Neuronal stem cell (in vitro differentiated cells): Measurements from ENCODE around the gene SLC16A10.

Experiments
- DNase-seq: peaks from one replicate; pipeline ENCODE4 v3.0.0-alpha.2; 2013; ENCODE audit warnings: low spot score
- H2AFZ ChIP-seq: one replicate; pipeline ENCODE4 v1.6.1; 2013; ENCODE audit warnings: mild to moderate bottlenecking, low read length, inconsistent platforms
- H2AK5ac ChIP-seq: 2 replicates; pipeline ENCODE4 v1.6.1; 2013; ENCODE audit warnings: low read depth, mild to moderate bottlenecking, inconsistent platforms, low read length, moderate library complexity, mixed read lengths
- H2BK120ac ChIP-seq: 2 replicates; pipeline ENCODE4 v1.6.1; 2013; ENCODE audit warnings: low read depth, mild to moderate bottlenecking, inconsistent platforms, low read length, moderate library complexity, mixed read lengths
- H2BK12ac ChIP-seq: one replicate; pipeline ENCODE4 v1.6.1; 2013; ENCODE audit warnings: low read length, inconsistent platforms
- H2BK15ac ChIP-seq: 2 replicates; pipeline ENCODE4 v1.6.1; 2013; ENCODE audit warnings: mild to moderate bottlenecking, low read length, inconsistent platforms, mixed read lengths
- H2BK5ac ChIP-seq: one replicate; pipeline ENCODE4 v1.6.1; 2013; ENCODE audit warnings: inconsistent platforms, mild to moderate bottlenecking, low read length, moderate library complexity
- H3K14ac ChIP-seq: one replicate; pipeline ENCODE4 v1.6.1; 2013; ENCODE audit warnings: low read length, inconsistent platforms
- H3K18ac ChIP-seq: 2 replicates; pipeline ENCODE4 v1.6.1; 2013; ENCODE audit warnings: low read length, inconsistent platforms
- H3K23ac ChIP-seq: 2 replicates; pipeline ENCODE4 v1.6.1; 2013; ENCODE audit warnings: low read depth, mild to moderate bottlenecking, mixed read lengths, low read length, inconsistent platforms; ENCODE audit not compliant: poor library complexity
- H3K27ac ChIP-seq: replicated peaks from 3 replicates; pipeline ENCODE4 v1.5.1; 2013; ENCODE audit warnings: low read length, inconsistent platforms
- H3K27me3 ChIP-seq, 3 experiments: 2 replicates each; pipeline ENCODE4 v1.6.1; 2013; ENCODE audit warnings: low read length in 3 of 3, mild to moderate bottlenecking in 2 of 3, inconsistent platforms in 1 of 3, low read depth in 1 of 3, mixed read lengths in 1 of 3, moderate library complexity in 1 of 3; ENCODE audit not compliant: control insufficient read depth in 3 of 3, insufficient read depth in 3 of 3
- H3K36me3 ChIP-seq, 2 donors: replicated peaks in 1 of 2; 2 replicates each; pipeline ENCODE4 v1.6.1; 2013; ENCODE audit warnings: low read length in 2 of 2; ENCODE audit not compliant: control insufficient read depth in 2 of 2, insufficient read depth in 2 of 2
- H3K4ac ChIP-seq: 2 replicates; pipeline ENCODE4 v1.6.1; 2013; ENCODE audit warnings: inconsistent platforms, mild to moderate bottlenecking, low read length, moderate library complexity
- H3K4me1 ChIP-seq, 2 donors: 1 replicate in 1 of 2; 2 replicates in 1 of 2; pipeline ENCODE4 v1.6.1; 2013; ENCODE audit warnings: low read length in 2 of 2, low read depth in 1 of 2; ENCODE audit not compliant: control insufficient read depth in 2 of 2, insufficient read depth in 1 of 2
- H3K4me2 ChIP-seq: one replicate; pipeline ENCODE4 v1.6.1; 2013; ENCODE audit warnings: mild to moderate bottlenecking, low read length, inconsistent platforms; ENCODE audit not compliant: insufficient read depth, poor library complexity, severe bottlenecking
- H3K4me3 ChIP-seq, 2 donors: 2 replicates each; pipeline ENCODE4 v1.5.1; 2013; ENCODE audit warnings: low read length in 2 of 2, mild to moderate bottlenecking in 2 of 2, inconsistent platforms in 1 of 2, moderate library complexity in 1 of 2
- H3K79me1 ChIP-seq: one replicate; pipeline ENCODE4 v1.6.1; 2013; ENCODE audit warnings: low read depth, mild to moderate bottlenecking, inconsistent platforms, low read length, moderate library complexity
- H3K9ac ChIP-seq: one replicate; pipeline ENCODE4 v1.6.1; 2013; ENCODE audit warnings: mild to moderate bottlenecking, low read depth, low read length, inconsistent platforms; ENCODE audit not compliant: poor library complexity
- H3K9me3 ChIP-seq, 2 donors: replicated peaks in 1 of 2; 2 replicates each; pipeline versions ENCODE3 to v1.6.1; 2013; ENCODE audit warnings: low read length in 2 of 2, mild to moderate bottlenecking in 2 of 2, inconsistent platforms in 1 of 2, low read depth in 1 of 2, mixed read lengths in 1 of 2, moderate library complexity in 1 of 2; ENCODE audit not compliant: control insufficient read depth in 2 of 2, insufficient read depth in 1 of 2
- H4K8ac ChIP-seq: one replicate; pipeline ENCODE4 v1.6.1; 2013; ENCODE audit warnings: low read depth, mild to moderate bottlenecking, inconsistent platforms, low read length, moderate library complexity
- H4K91ac ChIP-seq: one replicate; pipeline ENCODE4 v1.6.1; 2013; ENCODE audit warnings: low read length, low read depth, mild to moderate bottlenecking, inconsistent platforms; ENCODE audit not compliant: poor library complexity
- WGBS, 2 donors: extraction: QIAGEN DNeasy Blood & Tissue Kit; methylation state at CpG; one replicate each; pipeline ENCODE4 v1.1.7; 2013; ENCODE audit warnings: missing lambda C conversion rate in 2 of 2, mixed read lengths in 1 of 2; ENCODE audit not compliant: insufficient read length in 2 of 2, insufficient replicate concordance in 1 of 2; ENCODE audit errors: extremely low coverage in 2 of 2; 5-methylcytosine and 5-hydroxymethylcytosine counted together

The SLC16A10 gene

DNA sequence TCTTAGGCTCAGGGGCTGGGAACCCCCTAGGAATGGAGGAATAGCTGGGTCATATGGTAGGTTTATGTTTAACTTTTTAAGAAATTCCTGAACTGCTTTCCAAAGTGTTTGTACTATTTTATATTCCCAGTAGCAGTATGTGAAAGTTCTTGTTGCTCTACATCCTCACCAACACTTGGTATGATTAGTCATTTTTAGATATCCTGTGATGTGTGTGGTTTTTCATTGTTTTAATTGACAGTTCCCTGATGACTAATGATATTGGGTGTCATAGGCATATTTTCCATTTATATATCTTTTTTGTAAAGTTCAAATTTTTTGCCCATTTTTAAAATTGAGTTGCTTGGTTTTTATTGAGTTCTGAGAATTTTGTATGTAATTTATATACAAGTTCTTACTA lies 72.3 kb downstream of the SLC16A10 start:
- Histone ChIP-seq H3K4me1 (no peaks in the 10 kb centered on the region), H3K79me1 (no peaks in the 10 kb centered on the region), H2BK12ac (no peak overlapping the region), H3K23ac (no peak overlapping the region), H4K91ac (no peak overlapping the region), H3K4me3 (no peak overlapping the region), H2BK15ac (no peak overlapping the region), H3K27me3 (no peaks in the 10 kb centered on the region), H3K27ac (no peak overlapping the region), H3K14ac (no peak overlapping the region), H3K9me3 (peaks cover 2 to 4% of the 10 kb centered on the region in 2 donors), H2BK120ac (no peak overlapping the region), H3K36me3 (no peaks in the 10 kb centered on the region), H2AFZ (no peak overlapping the region), H2AK5ac (no peak overlapping the region), H3K4ac (no peak overlapping the region), H3K9ac (no peak overlapping the region), H4K8ac (no peak overlapping the region), H2BK5ac (no peak overlapping the region), H3K18ac (no peak overlapping the region), H3K4me2 (no peak overlapping the region)
- DNase-seq: no peak

- Histone ChIP-seq H3K23ac (no peak overlapping the region), H2BK120ac (no peak overlapping the region), H3K4me3 (no peak overlapping the region), H4K8ac (no peak overlapping the region), H3K18ac (no peak overlapping the region), H2AK5ac (no peak overlapping the region), H2BK5ac (no peak overlapping the region), H3K9ac (no peak overlapping the region), H3K4me1 (no peaks in the 10 kb centered on the region), H3K36me3 (no peaks in the 10 kb centered on the region), H3K27me3 (no peaks in the 10 kb centered on the region), H2BK12ac (no peak overlapping the region), H4K91ac (no peak overlapping the region), H3K4ac (no peak overlapping the region), H3K14ac (no peak overlapping the region), H3K4me2 (no peak overlapping the region), H2AFZ (no peak overlapping the region), H2BK15ac (no peak overlapping the region), H3K79me1 (no peaks in the 10 kb centered on the region), H3K27ac (no peak overlapping the region), H3K9me3 (peaks cover 2 to 4% of the 10 kb centered on the region in 2 donors)
- no CpG with 5 or more reads among the region's 2 CpGs for WGBS, 2 donors
- DNase-seq: no peak
Observed at GRCh38 chr6:111161650-111162049, 74.3 kb downstream of the SLC16A10 start.

DNA sequence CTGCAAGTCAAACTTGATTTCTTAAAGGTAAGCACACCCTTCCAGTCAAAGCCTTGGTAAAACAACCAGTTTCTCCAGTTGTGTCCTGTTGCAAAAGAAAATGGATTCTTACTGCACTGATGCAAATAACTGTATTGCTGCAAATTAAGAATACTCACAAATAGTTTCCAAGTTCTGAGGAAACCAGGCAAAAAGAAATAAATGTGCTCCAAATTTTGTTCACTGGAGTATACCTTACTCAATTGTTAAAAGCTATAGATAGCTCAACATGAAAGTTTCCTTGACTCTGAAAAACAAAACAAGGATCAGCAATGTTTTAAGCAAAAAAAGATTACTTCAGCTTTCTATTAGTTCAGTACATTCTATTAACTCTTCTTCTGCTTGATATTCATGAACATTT lies 75.2 kb downstream of the SLC16A10 start:
- no peak overlapping the region for H2BK12ac ChIP-seq
- H4K91ac ChIP-seq: no peak overlapping the region
- no peak overlapping the region for H3K23ac ChIP-seq
- no peaks in the 10 kb centered on the region for H3K4me1 ChIP-seq
- H3K9me3 ChIP-seq: peaks cover 2 to 4% of the 10 kb centered on the region in 2 donors
- no peak overlapping the region for H3K27ac ChIP-seq
- H2BK5ac ChIP-seq: no peak overlapping the region
- no peak overlapping the region for H3K14ac ChIP-seq
- no peaks in the 10 kb centered on the region for H3K36me3 ChIP-seq
- no peak overlapping the region for H4K8ac ChIP-seq
- H3K9ac ChIP-seq: no peak overlapping the region
- no peaks in the 10 kb centered on the region for H3K27me3 ChIP-seq
- H2BK15ac ChIP-seq: no peak overlapping the region
- H3K4me3 ChIP-seq: no peak overlapping the region
- H2AFZ ChIP-seq: no peak overlapping the region
- no peak overlapping the region for H2BK120ac ChIP-seq
- no peak overlapping the region for H3K4ac ChIP-seq
- H3K79me1 ChIP-seq: no peaks in the 10 kb centered on the region
- no peak overlapping the region for H3K4me2 ChIP-seq
- DNase-seq: no peak
- H2AK5ac ChIP-seq: no peak overlapping the region
- no peak overlapping the region for H3K18ac ChIP-seq

- H3K23ac ChIP-seq: no peak overlapping the region
- no peak overlapping the region for H2AK5ac ChIP-seq
- no peaks in the 10 kb centered on the region for H3K4me1 ChIP-seq
- no peak overlapping the region for H4K91ac ChIP-seq
- no peak for DNase-seq
- H3K9me3 ChIP-seq: no peaks in the 10 kb centered on the region
- H3K4ac ChIP-seq: no peak overlapping the region
- WGBS, 2 donors: no CpG with 5 or more reads among the region's 6 CpGs
- H4K8ac ChIP-seq: no peak overlapping the region
- no peak overlapping the region for H3K18ac ChIP-seq
- H2AFZ ChIP-seq: no peak overlapping the region
- no peak overlapping the region for H3K27ac ChIP-seq
- no peak overlapping the region for H3K4me3 ChIP-seq
- no peak overlapping the region for H3K4me2 ChIP-seq
- no peak overlapping the region for H3K9ac ChIP-seq
- H2BK15ac ChIP-seq: no peak overlapping the region
- H3K79me1 ChIP-seq: no peaks in the 10 kb centered on the region
- no peak overlapping the region for H2BK12ac ChIP-seq
- H2BK120ac ChIP-seq: no peak overlapping the region
- no peak overlapping the region for H3K14ac ChIP-seq
- no peak overlapping the region for H2BK5ac ChIP-seq
- H3K27me3 ChIP-seq: peaks cover 0 to 4% (median 0%) of the 10 kb centered on the region in 3 experiments
- no peaks in the 10 kb centered on the region for H3K36me3 ChIP-seq
Observed at GRCh38 chr6:111171577-111172400, 84.5 kb downstream of the SLC16A10 start.
